ENCODE measurements around the gene APCDD1.
"Not testable (repeated sequence)": the region's sequence is repeated elsewhere in the genome, so short reads cannot be mapped to it uniquely, and the experiment has no call there.

The APCDD1 gene

DNA sequence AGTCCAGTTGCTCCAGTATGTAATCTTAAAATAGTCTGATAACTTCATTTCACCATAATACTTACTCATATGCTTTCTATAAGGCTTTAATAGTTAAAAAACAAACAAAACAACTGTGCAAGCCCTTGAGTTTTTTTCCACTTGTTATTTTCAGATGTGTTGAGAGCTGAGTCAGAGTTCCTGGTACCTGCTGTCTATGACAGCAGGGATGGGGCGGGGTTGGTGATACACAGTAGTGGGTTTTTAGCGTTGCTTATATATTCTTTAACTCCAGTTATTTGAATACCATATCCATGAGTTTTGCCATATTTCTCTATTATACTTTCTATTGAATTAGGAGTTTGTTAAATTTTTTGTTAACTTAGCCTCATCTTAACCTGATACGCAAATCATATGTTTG lies 76.4 kb downstream of the APCDD1 start:
- DNase-seq: no peak

- no peak for DNase-seq
Observed at GRCh38 chr18:10533111-10533510, 78.7 kb downstream of the APCDD1 start.

GRCh38 chr18:10536280-10536679 lies 81.8 kb downstream of the APCDD1 start:
- no peak for DNase-seq

DNA sequence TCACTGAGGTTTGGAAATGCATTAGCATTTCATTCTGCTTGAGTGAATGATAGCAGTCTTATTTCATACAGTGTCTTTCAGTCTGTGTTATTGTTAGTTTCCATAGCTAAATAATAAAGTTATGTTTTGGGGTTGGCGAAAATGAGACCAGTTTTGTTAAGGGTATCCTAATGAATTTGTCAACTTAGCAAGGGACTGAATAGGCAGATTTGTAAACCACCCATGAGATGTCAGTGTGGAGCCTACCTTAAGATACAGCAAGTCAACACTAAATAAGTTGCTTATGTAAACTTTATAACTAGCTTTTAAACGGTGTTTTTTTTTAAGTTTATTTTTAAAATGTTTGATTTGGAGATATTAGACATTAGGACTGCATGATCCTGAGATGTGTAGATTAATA lies 83.3 kb downstream of the APCDD1 start:
- DNase-seq: no peak

DNA sequence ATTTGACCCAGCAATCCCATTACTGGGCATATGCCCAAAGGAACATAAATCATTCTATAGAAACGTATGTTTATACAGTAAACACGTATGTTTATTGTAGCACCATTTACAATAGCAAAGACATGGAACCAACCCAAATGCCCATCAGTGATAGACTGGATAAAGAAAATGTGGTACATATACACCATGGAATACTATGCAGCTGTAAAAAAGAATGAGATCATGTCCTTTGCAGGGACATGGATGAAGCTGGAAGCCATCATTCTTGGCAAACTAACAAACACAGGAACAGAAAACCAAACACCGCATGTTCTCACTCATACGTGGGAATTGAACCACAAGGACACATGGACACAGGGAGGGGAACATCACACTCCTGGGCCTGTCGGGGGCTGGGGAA lies 84.7 kb downstream of the APCDD1 start:
- DNase-seq: not testable (repeated sequence)
